Osteocyte (in vitro differentiated cells): ENCODE data around the gene PML. TPM values are rescaled to one million over a fixed set of nuclear protein-coding genes. Genes with fewer than 3 reads are reported as not detected.
"Not testable (repeated sequence)": the region's sequence is repeated elsewhere in the genome, so short reads cannot be mapped to it uniquely, and the experiment has no call there.

ENCODE experiments used
- DNase-seq: peaks from one replicate; pipeline ENCODE4 v3.0.0; 2021; ENCODE audit warnings: mixed read lengths; ENCODE audit not compliant: unreplicated experiment; ENCODE audit errors: extremely low spot score
- H3K27ac Mint-ChIP-seq: one replicate; pipeline ENCODE4 v1.8.0; 2021; ENCODE audit warnings: mild to moderate bottlenecking, mixed read lengths; ENCODE audit not compliant: unreplicated experiment
- H3K27me3 Mint-ChIP-seq: one replicate; pipeline ENCODE4 v1.8.0; 2021; ENCODE audit warnings: mixed read lengths; ENCODE audit not compliant: unreplicated experiment
- H3K36me3 Mint-ChIP-seq: one replicate; pipeline ENCODE4 v1.8.0; 2021; ENCODE audit warnings: mixed read lengths; ENCODE audit not compliant: unreplicated experiment
- H3K4me1 Mint-ChIP-seq: one replicate; pipeline ENCODE4 v1.8.0; 2021; ENCODE audit warnings: mixed read lengths; ENCODE audit not compliant: unreplicated experiment
- H3K4me3 Mint-ChIP-seq: one replicate; pipeline ENCODE4 v1.8.0; 2021; ENCODE audit warnings: mild to moderate bottlenecking, moderate library complexity, mixed read lengths; ENCODE audit not compliant: unreplicated experiment
- H3K9me3 Mint-ChIP-seq: one replicate; pipeline ENCODE4 v1.8.0; 2021; ENCODE audit warnings: mixed read lengths; ENCODE audit not compliant: unreplicated experiment
- CTCF ChIP-seq: fragments of 200-600 bp; sonication (generic); IDR thresholded peaks from 2 replicates; pipeline ENCODE4 v1.5.0; 2021; ENCODE audit warnings: antibody characterized with exemption, mild to moderate bottlenecking, moderate library complexity
- total RNA-seq: library from RNA; stranded (reverse); gene quantifications from 2 replicates; pipeline ENCODE4 v1.2.1, GENCODE V29; 2021

Gene PML
- total RNA-seq, 1 donor from 2014 or later, result 63.1 TPM

DNA sequence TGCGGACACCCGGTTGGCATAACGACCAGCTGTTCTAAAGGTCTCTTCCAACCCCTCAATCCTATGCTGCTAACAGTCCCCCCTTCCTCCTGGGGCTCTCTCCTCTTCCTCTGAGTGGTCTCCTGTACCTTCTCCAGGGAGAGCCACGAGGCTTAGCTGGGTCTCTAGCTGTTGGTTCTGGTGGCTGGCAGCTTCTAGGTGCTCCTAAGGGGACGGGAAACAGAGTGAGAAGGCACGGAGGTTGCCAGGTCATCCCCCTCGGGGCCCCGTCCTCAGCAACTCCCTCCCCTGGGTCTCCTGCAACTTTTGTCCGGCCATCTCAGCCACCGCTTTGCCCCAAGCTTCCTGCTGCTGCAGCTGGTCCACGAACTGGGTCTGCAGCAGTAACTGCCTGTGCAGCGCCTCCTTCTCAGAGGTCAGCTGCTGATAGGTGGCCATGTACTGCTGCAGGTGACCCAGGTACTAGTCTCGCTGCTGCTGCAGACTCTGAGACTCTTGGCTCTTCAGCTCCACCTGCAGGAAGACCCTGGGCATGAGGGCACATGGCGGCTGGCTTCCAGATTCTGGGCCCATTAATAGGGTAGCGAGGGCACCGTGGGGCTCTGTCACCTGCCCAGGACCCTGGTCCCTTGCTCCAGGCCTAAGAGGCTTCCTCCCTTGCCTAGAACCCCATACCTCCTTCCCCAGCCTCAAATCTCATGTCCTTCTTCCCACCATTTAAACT, 78.3 kb downstream of the PML start:
- not testable (repeated sequence) for H3K4me1 Mint-ChIP-seq, H3K4me3 Mint-ChIP-seq, H3K9me3 Mint-ChIP-seq, H3K36me3 Mint-ChIP-seq, H3K27ac Mint-ChIP-seq, H3K27me3 Mint-ChIP-seq
- DNase-seq, result peak; percentile 84
- peak; percentile 25 for TF ChIP-seq CTCF

DNA sequence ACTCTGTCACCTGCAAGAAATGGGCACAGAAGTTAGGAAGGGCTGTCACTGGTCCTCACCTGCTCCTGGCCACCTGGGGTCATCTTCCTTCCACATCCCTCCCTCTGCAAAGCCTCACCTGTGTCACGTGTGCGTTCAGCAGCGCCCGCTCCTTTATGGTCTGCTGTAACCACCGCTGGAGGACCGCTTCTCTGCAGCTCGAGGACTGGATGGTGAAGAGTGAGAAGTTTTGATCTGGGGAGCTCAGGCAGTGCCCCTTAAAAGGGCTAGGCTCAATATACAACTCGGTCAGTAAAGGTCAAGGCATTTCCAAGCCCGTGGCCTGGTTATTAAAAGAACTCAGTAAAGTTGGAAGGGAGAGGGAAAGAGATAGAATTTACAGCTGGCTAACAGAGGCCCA, 81.3 kb downstream of the PML start:
- H3K4me1 Mint-ChIP-seq, H3K36me3 Mint-ChIP-seq, H3K27me3 Mint-ChIP-seq, H3K27ac Mint-ChIP-seq, H3K9me3 Mint-ChIP-seq, H3K4me3 Mint-ChIP-seq: not testable (repeated sequence)
- peak; percentile 81 for DNase-seq

GRCh38 chr15:74082450-74082849, 87.9 kb downstream of the PML start, which contains the start of gene GOLGA6A:
TSS of gene GOLGA6A (minus strand) at chr15:74082550. CDS start at chr15:74082509, 41 bp downstream.
- not testable (repeated sequence) for H3K27ac Mint-ChIP-seq, H3K36me3 Mint-ChIP-seq, DNase-seq, H3K27me3 Mint-ChIP-seq, H3K4me1 Mint-ChIP-seq, H3K9me3 Mint-ChIP-seq, H3K4me3 Mint-ChIP-seq

- not testable (repeated sequence) for DNase-seq, H3K36me3 Mint-ChIP-seq, H3K27me3 Mint-ChIP-seq, H3K27ac Mint-ChIP-seq, H3K4me1 Mint-ChIP-seq, H3K4me3 Mint-ChIP-seq, H3K9me3 Mint-ChIP-seq
Observed at GRCh38 chr15:74094567-74094966, 100.1 kb downstream of the PML start.

DNA sequence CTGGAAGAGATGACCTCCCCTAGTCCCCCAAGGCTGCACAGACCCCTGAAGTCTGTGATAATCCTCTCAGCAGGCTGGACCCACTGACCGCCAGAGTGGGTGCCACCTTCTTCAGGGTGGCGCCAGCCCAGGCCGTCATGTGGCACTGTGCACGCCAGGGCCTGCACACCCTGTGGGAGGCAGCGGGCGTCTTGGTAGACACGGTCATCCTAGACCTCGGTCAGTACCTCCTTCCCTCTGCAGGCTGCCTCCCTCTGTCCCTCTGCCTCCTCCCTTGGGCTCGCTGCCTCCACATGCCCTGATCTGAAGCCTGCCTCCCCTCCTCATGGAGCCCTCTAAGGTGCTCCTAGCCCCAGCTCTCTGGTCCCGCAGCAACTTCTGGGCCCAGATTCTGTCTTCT, 101.1 kb downstream of the PML start:
- not testable (repeated sequence) for H3K27ac Mint-ChIP-seq, DNase-seq, H3K4me1 Mint-ChIP-seq, H3K27me3 Mint-ChIP-seq, H3K4me3 Mint-ChIP-seq, H3K36me3 Mint-ChIP-seq, H3K9me3 Mint-ChIP-seq

GRCh38 chr15:74096753-74097474, 102.4 kb downstream of the PML start:
- not testable (repeated sequence) for H3K27me3 Mint-ChIP-seq, H3K36me3 Mint-ChIP-seq, DNase-seq, H3K4me1 Mint-ChIP-seq, H3K4me3 Mint-ChIP-seq, H3K9me3 Mint-ChIP-seq, H3K27ac Mint-ChIP-seq

Other genes starting within 250 kb of the PML start
- 7.9 and 8.0 TPM in 2 replicates for gene INSYN1, start 241.4 kb upstream of the PML start, total RNA-seq
- not detected in 2 replicates for gene TBC1D21, start 121.2 kb upstream of the PML start, total RNA-seq
- gene LOXL1, start 68.3 kb upstream of the PML start, total RNA-seq, result 398 and 417 TPM in 2 replicates
- 17.1 and 18.3 TPM in 2 replicates for gene STOML1, start 2.4 kb upstream of the PML start, total RNA-seq
- gene GOLGA6A, start 87.8 kb downstream of the PML start, total RNA-seq, result 0.21 TPM in 1 of 2 replicates, not detected in the other
- gene ISLR2, start 135.9 kb downstream of the PML start, total RNA-seq, result 6.1 TPM in 2 replicates
- 108 and 110 TPM in 2 replicates for gene ISLR, start 179.0 kb downstream of the PML start, total RNA-seq
- gene STRA6, start 208.1 kb downstream of the PML start, total RNA-seq, result 23.2 and 25.8 TPM in 2 replicates
- not detected in 2 replicates for gene CCDC33, start 241.6 kb downstream of the PML start, total RNA-seq